SK-N-SH (cell line): Measurements from ENCODE around the gene MAP4K3. TPM values are rescaled to one million over a fixed set of nuclear protein-coding genes. Genes with fewer than 3 reads are reported as not detected.

Source experiments
- CTCF ChIA-PET: fragments of 300-600, 350-600 bp; formaldehyde crosslinking; extraction: SDS; loops from one replicate; lab custom pipeline; 2021; lab: Yijun Ruan, JAX
- POLR2A ChIA-PET: fragments of 350-600 bp; sonication (Branson Sonifier 250); formaldehyde crosslinking; extraction: SDS; loops from one replicate; lab custom pipeline; 2020; ENCODE audit warnings: antibody characterized with exemption, inconsistent platforms; lab: Yijun Ruan, JAX
- DNase-seq: peaks from one replicate; pipeline ENCODE4 v3.0.0; 2012
- H2AFZ ChIP-seq: fragments of 200-600 bp; sonication (generic); 2 replicates; pipeline ENCODE4 v1.8.1; 2016; ENCODE audit warnings: antibody characterized with exemption, mild to moderate bottlenecking, low read depth
- H3F3A ChIP-seq: fragments of 200-600 bp; sonication (generic); replicated peaks from 2 replicates; pipeline ENCODE3; 2016; ENCODE audit warnings: antibody characterized with exemption, mild to moderate bottlenecking; ENCODE audit not compliant: insufficient read depth
- H3K27ac ChIP-seq, 2 experiments: fragments of 200-500 bp in 1 of 2; fragments of 200-600 bp in 1 of 2; sonication (Bioruptor generic) in 1 of 2; sonication (generic), shearing (Covaris generic) in 1 of 2; 2 replicates each; pipeline versions ENCODE4 v1.5.1 to v1.6.1; 2014 to 2016; ENCODE audit warnings: low read depth in 2 of 2, inconsistent platforms in 1 of 2, low read length in 1 of 2, mild to moderate bottlenecking in 1 of 2, mixed read lengths in 1 of 2
- H3K27me3 ChIP-seq: fragments of 200-600 bp; sonication (generic), shearing (Covaris generic); 2 replicates; pipeline ENCODE4 v1.6.1; 2016; ENCODE audit warnings: mixed run types; ENCODE audit not compliant: insufficient read depth
- H3K36me3 ChIP-seq, 2 experiments: fragments of 200-500 bp in 1 of 2; fragments of 200-600 bp in 1 of 2; sonication (Bioruptor generic) in 1 of 2; sonication (generic) in 1 of 2; replicated peaks in 1 of 2; 2 replicates each; pipeline versions ENCODE3 to v1.5.1; 2014 to 2016; ENCODE audit warnings: low read length in 1 of 2, mild to moderate bottlenecking in 1 of 2; ENCODE audit not compliant: insufficient read depth in 2 of 2, control insufficient read depth in 1 of 2
- H3K4me1 ChIP-seq, 2 experiments: fragments of 200-500 bp in 1 of 2; fragments of 200-600 bp in 1 of 2; sonication (Bioruptor generic) in 1 of 2; sonication (generic), shearing (Covaris generic) in 1 of 2; 2 replicates each; pipeline versions ENCODE4 v1.5.1 to v1.6.1; 2014 to 2016; ENCODE audit warnings: low read depth in 1 of 2, low read length in 1 of 2, mixed run types in 1 of 2; ENCODE audit not compliant: insufficient read depth in 2 of 2, control insufficient read depth in 1 of 2
- H3K4me2 ChIP-seq: fragments of 200-600 bp; sonication (generic), shearing (Covaris generic); 2 replicates; pipeline ENCODE4 v1.6.1; 2017; ENCODE audit warnings: mixed run types
- H3K4me3 ChIP-seq, 2 experiments: fragments of 200-500 bp in 1 of 2; fragments of 200-600 bp in 1 of 2; sonication (Bioruptor generic) in 1 of 2; sonication (generic), shearing (Covaris generic) in 1 of 2; 2 replicates each; pipeline versions ENCODE4 v1.5.1 to v1.8.1; 2014 to 2016; ENCODE audit warnings: low read depth in 2 of 2, inconsistent platforms in 1 of 2, low read length in 1 of 2, mild to moderate bottlenecking in 1 of 2, mixed read lengths in 1 of 2, moderate library complexity in 1 of 2
- H3K79me2 ChIP-seq: fragments of 200-600 bp; sonication (generic); 2 replicates; pipeline ENCODE4 v1.8.1; 2017; ENCODE audit warnings: mild to moderate bottlenecking; ENCODE audit not compliant: insufficient read depth
- H3K9ac ChIP-seq: fragments of 200-600 bp; sonication (generic); 2 replicates; pipeline ENCODE4 v1.6.1; 2017; ENCODE audit warnings: mixed run types
- H3K9me2 ChIP-seq: fragments of 200-600 bp; sonication (generic); 2 replicates; pipeline ENCODE4 v1.6.1; 2017; ENCODE audit warnings: mixed run types
- H3K9me3 ChIP-seq: fragments of 200-600 bp; sonication (generic); 2 replicates; pipeline ENCODE4 v1.6.1; 2017; ENCODE audit warnings: mixed run types, mild to moderate bottlenecking, moderate library complexity
- H4K20me1 ChIP-seq: fragments of 200-600 bp; sonication (generic); 2 replicates; pipeline ENCODE4 v1.6.1; 2017; ENCODE audit warnings: mild to moderate bottlenecking, mixed run types; ENCODE audit not compliant: insufficient read depth
- ELF1 ChIP-seq: IDR thresholded peaks from 2 replicates; pipeline ENCODE4 v1.4.0; 2012
- EP300 ChIP-seq, 2 experiments: IDR thresholded peaks; 2 replicates each; pipeline versions ENCODE4 v1.4.0 to v1.6.1; 2012; ENCODE audit warnings: borderline replicate concordance in 1 of 2, low read depth in 1 of 2, low read length in 1 of 2
- FOSL2 ChIP-seq: IDR thresholded peaks from 2 replicates; pipeline ENCODE4 v1.4.0; 2012; ENCODE audit warnings: low read depth, mild to moderate bottlenecking, moderate library complexity, borderline replicate concordance
- FOXJ3 ChIP-seq: sonication (generic); formaldehyde crosslinking; IDR thresholded peaks from 2 replicates; pipeline ENCODE4 v1.5.1; 2020; ENCODE audit warnings: mild to moderate bottlenecking, missing genetic modification reagents
- GABPA ChIP-seq: IDR thresholded peaks from 2 replicates; pipeline ENCODE4 v1.4.0; 2012; ENCODE audit warnings: low read depth, mild to moderate bottlenecking
- NRF1 ChIP-seq: IDR thresholded peaks from 2 replicates; pipeline ENCODE4 v1.6.1; 2012; ENCODE audit warnings: low read depth, mild to moderate bottlenecking, low read length
- PBX3 ChIP-seq: IDR thresholded peaks from 2 replicates; pipeline ENCODE4; 2012
- POLR2AphosphoS5 ChIP-seq: IDR thresholded peaks from 2 replicates; pipeline ENCODE4 v1.6.1; 2012; ENCODE audit warnings: low read depth, low read length
- REST ChIP-seq: IDR thresholded peaks from 2 replicates; pipeline ENCODE4 v1.6.1; 2012; ENCODE audit warnings: mild to moderate bottlenecking, low read depth, low read length, moderate library complexity
- RFX5 ChIP-seq: IDR thresholded peaks from 2 replicates; pipeline ENCODE4 v1.6.1; 2012; ENCODE audit warnings: mild to moderate bottlenecking, improper control_type of control experiment, low read length
- SIN3A ChIP-seq: IDR thresholded peaks from 2 replicates; pipeline ENCODE4 v1.6.1; 2012; ENCODE audit warnings: low read depth, mild to moderate bottlenecking, low read length, moderate library complexity, borderline replicate concordance
- SMC3 ChIP-seq: IDR thresholded peaks from 2 replicates; pipeline ENCODE4 v1.6.1; 2012; ENCODE audit warnings: low read depth, low read length, improper control_type of control experiment
- USF1 ChIP-seq: IDR thresholded peaks from 2 replicates; pipeline ENCODE4 v1.4.0; 2012; ENCODE audit warnings: low read depth, borderline replicate concordance
- USF2 ChIP-seq: fragments of 150-350 bp; IDR thresholded peaks from 2 replicates; pipeline ENCODE4 v1.6.1; 2017; ENCODE audit warnings: antibody characterized with exemption, low read length, low read depth, borderline replicate concordance
- YY1 ChIP-seq: IDR thresholded peaks from 2 replicates; pipeline ENCODE4 v1.4.0; 2012; ENCODE audit warnings: low read depth, mild to moderate bottlenecking
- WGBS: methylation state at CpG from one replicate; pipeline ENCODE4 v1.1.6; 2017; ENCODE audit warnings: low lambda C conversion rate; 5-methylcytosine and 5-hydroxymethylcytosine counted together
- polyA plus RNA-seq, 3 experiments: library from polyadenylated mRNA; depleted of rRNA; stranded (reverse); fragments of >200 nt; gene quantifications; 2 replicates each; pipeline ENCODE4 v1.2.3, GENCODE V29; 2012
- TF ChIP-seq, protein P1 (sequence below): IDR thresholded peaks from 2 replicates; pipeline ENCODE4 v1.4.0; 2012; ENCODE audit warnings: low read depth
- TF ChIP-seq, protein P2 (sequence below): fragments of 200-600 bp; sonication (generic); IDR thresholded peaks from 2 replicates; pipeline ENCODE4 v1.6.1; 2017; ENCODE audit warnings: antibody characterized with exemption, mild to moderate bottlenecking, moderate library complexity
- TF ChIP-seq, protein P3 (sequence below): fragments of 150-350 bp; IDR thresholded peaks from 2 replicates; pipeline ENCODE4 v1.6.1; 2016; ENCODE audit warnings: mild to moderate bottlenecking, low read depth, low read length

MAP4K3 gene
- polyA plus RNA-seq, 1 of the 3 experiments (the other 2 are of a cell fraction), result 8.8 TPM

GRCh38 chr2:39260087-39260486 lies 177.0 kb downstream of the MAP4K3 start:
- Histone ChIP-seq H3K4me3 (no peak overlapping the region), H3K9me3 (no peaks in the 10 kb centered on the region; the same call in 1 of the 2 replicates), H3K9me2 (no peaks in the 10 kb centered on the region), H4K20me1 (no peaks in the 10 kb centered on the region), H3K27ac (no peak overlapping the region), H3K4me1 (peaks cover 0 to 3% of the 10 kb centered on the region in 2 experiments; a peak in 1 of 4 replicates), H3K79me2 (no peaks in the 10 kb centered on the region), H3K27me3 (no peaks in the 10 kb centered on the region), H3K4me2 (no peak overlapping the region), H3K9ac (no peak overlapping the region), H2AFZ (no peak overlapping the region), H3K36me3 (peaks cover 55 to 87% of the 10 kb centered on the region in 2 experiments), H3F3A (peaks cover 5% of the 10 kb centered on the region)
- no peak for DNase-seq
- 94% methylated on average over 4 of the region's 4 CpGs for WGBS
- CTCF ChIA-PET, result interaction anchor here (1.0 to 1.9 kb wide), 2 partner anchors 9 to 31 kb away, joined by 4 to 5 read pairs; no protein-coding TSS in a partner anchor
- no peak for TF ChIP-seq POLR2AphosphoS5
- no peak for TF ChIP-seq YY1
- TF ChIP-seq EP300 (IDR thresholded peaks at IDR 0.05; ENCODE audit: borderline replicate concordance in 1 of 2, low read depth in 1 of 2, low read length in 1 of 2), result no peak
- no peak for TF ChIP-seq ELF1
- no peak for TF ChIP-seq PBX3
- no peak for TF ChIP-seq NRF1
- TF ChIP-seq, protein P1, sequence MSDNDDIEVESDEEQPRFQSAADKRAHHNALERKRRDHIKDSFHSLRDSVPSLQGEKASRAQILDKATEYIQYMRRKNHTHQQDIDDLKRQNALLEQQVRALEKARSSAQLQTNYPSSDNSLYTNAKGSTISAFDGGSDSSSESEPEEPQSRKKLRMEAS, result no peak
- no peak for TF ChIP-seq USF1
- no peak for TF ChIP-seq REST
- TF ChIP-seq SIN3A, result no peak
- TF ChIP-seq, protein P2, sequence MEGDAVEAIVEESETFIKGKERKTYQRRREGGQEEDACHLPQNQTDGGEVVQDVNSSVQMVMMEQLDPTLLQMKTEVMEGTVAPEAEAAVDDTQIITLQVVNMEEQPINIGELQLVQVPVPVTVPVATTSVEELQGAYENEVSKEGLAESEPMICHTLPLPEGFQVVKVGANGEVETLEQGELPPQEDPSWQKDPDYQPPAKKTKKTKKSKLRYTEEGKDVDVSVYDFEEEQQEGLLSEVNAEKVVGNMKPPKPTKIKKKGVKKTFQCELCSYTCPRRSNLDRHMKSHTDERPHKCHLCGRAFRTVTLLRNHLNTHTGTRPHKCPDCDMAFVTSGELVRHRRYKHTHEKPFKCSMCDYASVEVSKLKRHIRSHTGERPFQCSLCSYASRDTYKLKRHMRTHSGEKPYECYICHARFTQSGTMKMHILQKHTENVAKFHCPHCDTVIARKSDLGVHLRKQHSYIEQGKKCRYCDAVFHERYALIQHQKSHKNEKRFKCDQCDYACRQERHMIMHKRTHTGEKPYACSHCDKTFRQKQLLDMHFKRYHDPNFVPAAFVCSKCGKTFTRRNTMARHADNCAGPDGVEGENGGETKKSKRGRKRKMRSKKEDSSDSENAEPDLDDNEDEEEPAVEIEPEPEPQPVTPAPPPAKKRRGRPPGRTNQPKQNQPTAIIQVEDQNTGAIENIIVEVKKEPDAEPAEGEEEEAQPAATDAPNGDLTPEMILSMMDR, result no peak
- no peak for TF ChIP-seq RFX5
- TF ChIP-seq, protein P3, sequence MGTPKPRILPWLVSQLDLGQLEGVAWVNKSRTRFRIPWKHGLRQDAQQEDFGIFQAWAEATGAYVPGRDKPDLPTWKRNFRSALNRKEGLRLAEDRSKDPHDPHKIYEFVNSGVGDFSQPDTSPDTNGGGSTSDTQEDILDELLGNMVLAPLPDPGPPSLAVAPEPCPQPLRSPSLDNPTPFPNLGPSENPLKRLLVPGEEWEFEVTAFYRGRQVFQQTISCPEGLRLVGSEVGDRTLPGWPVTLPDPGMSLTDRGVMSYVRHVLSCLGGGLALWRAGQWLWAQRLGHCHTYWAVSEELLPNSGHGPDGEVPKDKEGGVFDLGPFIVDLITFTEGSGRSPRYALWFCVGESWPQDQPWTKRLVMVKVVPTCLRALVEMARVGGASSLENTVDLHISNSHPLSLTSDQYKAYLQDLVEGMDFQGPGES, result no peak
- no peak for TF ChIP-seq SMC3
- no peak for TF ChIP-seq GABPA
- TF ChIP-seq FOXJ3 (CRISPR knock-in tag), result no peak
- no peak for TF ChIP-seq USF2
- TF ChIP-seq FOSL2, result no peak
- POLR2A ChIA-PET, result no interaction called here
